KMS-11 (cell line): Measurements from ENCODE around the gene REC8.

Source experiments
- H2AFZ ChIP-seq: fragments of 200-600 bp; sonication (generic); 2 replicates; pipeline ENCODE4 v1.6.1; 2016; ENCODE audit warnings: antibody characterized with exemption, mixed run types, low read depth
- H3K27ac ChIP-seq: fragments of 200-600 bp; sonication (generic); 2 replicates; pipeline ENCODE4 v1.6.1; 2016; ENCODE audit warnings: mild to moderate bottlenecking, mixed run types
- H3K27me3 ChIP-seq: fragments of 200-600 bp; sonication (generic); 2 replicates; pipeline ENCODE4 v1.6.1; 2017; ENCODE audit warnings: mild to moderate bottlenecking, low read depth, mixed run types, moderate library complexity; ENCODE audit not compliant: insufficient read depth
- H3K36me3 ChIP-seq: fragments of 200-600 bp; sonication (generic); 2 replicates; pipeline ENCODE4 v1.6.1; 2017; ENCODE audit warnings: mild to moderate bottlenecking, mixed run types; ENCODE audit not compliant: insufficient read depth
- H3K4me1 ChIP-seq: fragments of 200-600 bp; sonication (generic); 2 replicates; pipeline ENCODE4 v1.6.1; 2016; ENCODE audit warnings: mild to moderate bottlenecking, low read depth, mixed run types; ENCODE audit not compliant: poor library complexity, severe bottlenecking
- H3K4me2 ChIP-seq: fragments of 200-600 bp; sonication (generic); 2 replicates; pipeline ENCODE4 v1.7.0; 2016; ENCODE audit warnings: mild to moderate bottlenecking, mixed run types
- H3K4me3 ChIP-seq: fragments of 200-600 bp; sonication (generic); IDR thresholded peaks from 2 replicates; pipeline ENCODE4 v1.6.1; 2017; ENCODE audit warnings: low read depth, low read length, mixed read lengths; ENCODE audit not compliant: insufficient read depth
- H3K79me2 ChIP-seq: fragments of 200-600 bp; sonication (generic); 2 replicates; pipeline ENCODE4 v1.6.1; 2016; ENCODE audit warnings: low read depth, mixed run types; ENCODE audit not compliant: insufficient read depth
- H3K9ac ChIP-seq: fragments of 200-600 bp; sonication (generic); 2 replicates; pipeline ENCODE4 v1.6.1; 2016; ENCODE audit warnings: mild to moderate bottlenecking, mixed run types
- H4K20me1 ChIP-seq: fragments of 200-600 bp; sonication (generic); 2 replicates; pipeline ENCODE4 v1.6.1; 2016; ENCODE audit warnings: mild to moderate bottlenecking, mixed run types; ENCODE audit not compliant: insufficient read depth
- CTCF ChIP-seq: fragments of 200-600 bp; sonication (generic); conservative IDR thresholded peaks from 2 replicates; pipeline ENCODE4 v1.6.1; 2017; ENCODE audit warnings: low read depth, mild to moderate bottlenecking, antibody characterized with exemption, low read length, moderate library complexity, mixed read lengths

The REC8 gene

GRCh38 chr14:24226473-24226872 lies 54.6 kb downstream of the REC8 start:
- Histone ChIP-seq H3K4me2 (no peak overlapping the region), H3K4me3 (no peak overlapping the region), H3K79me2 (peaks cover 11% of the 10 kb centered on the region; the same call in 1 of the 2 replicates), H3K27ac (no peak overlapping the region), H3K36me3 (no peaks in the 10 kb centered on the region), H4K20me1 (no peaks in the 10 kb centered on the region), H3K27me3 (no peaks in the 10 kb centered on the region), H2AFZ (no peak overlapping the region), H3K9ac (no peak overlapping the region), H3K4me1 (no peaks in the 10 kb centered on the region)
- TF ChIP-seq CTCF: no peak

GRCh38 chr14:24228902-24229301 lies 57.0 kb downstream of the REC8 start:
- H3K9ac ChIP-seq: no peak overlapping the region
- no peak overlapping the region for H3K27ac ChIP-seq
- H3K79me2 ChIP-seq: peaks cover 8% of the 10 kb centered on the region; the same call in 1 of the 2 replicates
- no peak for TF ChIP-seq CTCF
- H4K20me1 ChIP-seq: no peaks in the 10 kb centered on the region
- H2AFZ ChIP-seq: no peak overlapping the region
- H3K27me3 ChIP-seq: no peaks in the 10 kb centered on the region
- no peak overlapping the region for H3K4me3 ChIP-seq
- H3K4me1 ChIP-seq: peaks cover 7% of the 10 kb centered on the region
- no peaks in the 10 kb centered on the region for H3K36me3 ChIP-seq
- no peak overlapping the region for H3K4me2 ChIP-seq
